GM12891 (cell line): ENCODE data around the gene BDNF.

Source experiments
- PAX5 ChIP-seq: IDR thresholded peaks from 2 replicates; pipeline ENCODE4 v1.6.1; 2011; ENCODE audit warnings: low read length, moderate library complexity, mild to moderate bottlenecking; ENCODE audit not compliant: insufficient read depth, severe bottlenecking
- POLR2A ChIP-seq: IDR thresholded peaks from 2 replicates; pipeline ENCODE4 v1.6.1; 2011; ENCODE audit warnings: low read depth, low read length, control low read depth
- POLR2AphosphoS5 ChIP-seq: IDR thresholded peaks from 2 replicates; pipeline ENCODE4 v1.6.1; 2011; ENCODE audit warnings: low read depth, low read length, control low read depth
- TAF1 ChIP-seq: IDR thresholded peaks from 2 replicates; pipeline ENCODE4 v1.6.1; 2011; ENCODE audit warnings: low read depth, low read length, control low read depth

- TF ChIP-seq POLR2A = no peak
- no peak for TF ChIP-seq POLR2AphosphoS5
- TF ChIP-seq PAX5 = no peak
- no peak for TF ChIP-seq TAF1
These were observed 40.1 kb downstream of the BDNF start for GRCh38 chr11:27660171-27660570.
